Left lung (tissue), 10 donors: ENCODE measurements around the gene GGACT. TPM values are rescaled to one million over a fixed set of nuclear protein-coding genes. Genes with fewer than 3 reads are reported as not detected.

ENCODE experiments used
- ATAC-seq: fragments of 200-7000 bp; cut with Tn5 transposase; one replicate; pipeline ENCODE4 v1.9.1; 2020; ENCODE audit warnings: moderate library complexity
- DNase-seq, 4 donors: peaks; one replicate each; pipeline ENCODE4 v3.0.0-alpha.2; 2013 to 2020
- H3K27ac ChIP-seq, 2 donors: fragments of 200-600 bp; sonication (generic) in 1 of 2; one replicate each; pipeline versions ENCODE4 v1.5.0 to v1.8.0; 2020 to 2021
- H3K27me3 ChIP-seq, 2 donors: fragments of 200-600 bp; sonication (generic) in 1 of 2; one replicate each; pipeline versions ENCODE4 v1.5.0 to v1.8.0; 2020 to 2021
- H3K36me3 ChIP-seq, 2 donors: fragments of 200-600 bp; sonication (generic) in 1 of 2; one replicate each; pipeline versions ENCODE4 v1.5.0 to v1.8.0; 2020 to 2021
- H3K4me1 ChIP-seq, 2 donors: fragments of 200-600 bp; one replicate each; pipeline ENCODE4 v1.8.0; 2021
- H3K4me3 ChIP-seq, 2 donors: fragments of 200-600 bp; sonication (generic) in 1 of 2; one replicate each; pipeline versions ENCODE4 v1.5.0 to v1.8.0; 2020 to 2021; ENCODE audit warnings: mild to moderate bottlenecking in 1 of 2
- H3K9me3 ChIP-seq, 2 donors: fragments of 200-600 bp; sonication (generic) in 1 of 2; one replicate each; pipeline versions ENCODE4 v1.5.0 to v1.8.0; 2020 to 2021
- intact Hi-C, 2 donors: fragments of 100-400 bp; cut with DNase I; formaldehyde crosslinking; loops; one replicate each; pipeline versions ENCODE4 v1.11.2 to v1.14.2; 2022
- polyA plus RNA-seq, 6 donors: library from polyadenylated mRNA; unstranded; fragments of 120-200 nt; gene quantifications; one replicate each; pipeline ENCODE4 v1.2.1, GENCODE V29; 2013; ENCODE audit not compliant: insufficient read length in 6 of 6
- total RNA-seq, 2 donors: library from RNA; stranded (reverse); fragmentation: NEBNext Ultra II Directional; extraction: Animal tissue kit (Norgen Biotek cat#: 25700); gene quantifications; one replicate each; pipeline ENCODE4 v1.2.1, GENCODE V29; 2021
- TF ChIP-seq, protein P1 (sequence below), 2 donors: fragments of 200-600 bp; sonication (generic) in 1 of 2; IDR thresholded peaks; one replicate each; pipeline versions ENCODE4 v1.5.0 to v1.8.0; 2021; ENCODE audit warnings: antibody characterized with exemption in 2 of 2
- donor health status: DM: no; HTN: yes; CAD: no.
- donor health status: DM: no; HTN: no; CAD: no.

Gene GGACT
- total and polyA plus RNA-seq, 8 donors: 3.4 to 6.3 (median 4.5) TPM

DNA sequence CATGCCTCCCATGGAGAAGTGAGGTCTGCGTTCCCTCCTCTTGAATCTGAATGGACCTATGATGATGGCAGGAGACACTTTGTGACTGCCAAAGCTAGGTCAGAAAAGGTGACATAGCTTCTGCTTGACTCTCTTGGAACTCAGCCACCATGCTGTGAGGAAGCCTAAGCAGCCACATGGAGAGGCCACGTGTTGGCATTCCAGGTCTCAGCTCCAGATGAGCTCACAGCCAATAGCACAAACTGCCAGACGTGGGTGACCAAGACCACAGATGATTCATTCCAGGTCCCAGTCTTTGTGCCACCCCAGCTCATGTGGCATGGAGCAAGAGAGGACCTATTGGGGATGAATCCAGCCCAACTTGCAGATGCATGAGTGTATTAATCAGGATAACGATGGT is 8.7 kb upstream of the GGACT start:
- Histone ChIP-seq H3K27ac (no peak overlapping the region), H3K4me3 (no peak overlapping the region), H3K4me1 (no peaks in the 10 kb centered on the region), H3K27me3 (no peaks in the 10 kb centered on the region), H3K9me3 (no peaks in the 10 kb centered on the region), H3K36me3 (no peaks in the 10 kb centered on the region)
- TF ChIP-seq, protein P1, sequence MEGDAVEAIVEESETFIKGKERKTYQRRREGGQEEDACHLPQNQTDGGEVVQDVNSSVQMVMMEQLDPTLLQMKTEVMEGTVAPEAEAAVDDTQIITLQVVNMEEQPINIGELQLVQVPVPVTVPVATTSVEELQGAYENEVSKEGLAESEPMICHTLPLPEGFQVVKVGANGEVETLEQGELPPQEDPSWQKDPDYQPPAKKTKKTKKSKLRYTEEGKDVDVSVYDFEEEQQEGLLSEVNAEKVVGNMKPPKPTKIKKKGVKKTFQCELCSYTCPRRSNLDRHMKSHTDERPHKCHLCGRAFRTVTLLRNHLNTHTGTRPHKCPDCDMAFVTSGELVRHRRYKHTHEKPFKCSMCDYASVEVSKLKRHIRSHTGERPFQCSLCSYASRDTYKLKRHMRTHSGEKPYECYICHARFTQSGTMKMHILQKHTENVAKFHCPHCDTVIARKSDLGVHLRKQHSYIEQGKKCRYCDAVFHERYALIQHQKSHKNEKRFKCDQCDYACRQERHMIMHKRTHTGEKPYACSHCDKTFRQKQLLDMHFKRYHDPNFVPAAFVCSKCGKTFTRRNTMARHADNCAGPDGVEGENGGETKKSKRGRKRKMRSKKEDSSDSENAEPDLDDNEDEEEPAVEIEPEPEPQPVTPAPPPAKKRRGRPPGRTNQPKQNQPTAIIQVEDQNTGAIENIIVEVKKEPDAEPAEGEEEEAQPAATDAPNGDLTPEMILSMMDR (IDR thresholded peaks at IDR 0.05): no peak
- ATAC-seq (no peak), DNase-seq (no peak)
- intact Hi-C loops: no loop called here

DNA sequence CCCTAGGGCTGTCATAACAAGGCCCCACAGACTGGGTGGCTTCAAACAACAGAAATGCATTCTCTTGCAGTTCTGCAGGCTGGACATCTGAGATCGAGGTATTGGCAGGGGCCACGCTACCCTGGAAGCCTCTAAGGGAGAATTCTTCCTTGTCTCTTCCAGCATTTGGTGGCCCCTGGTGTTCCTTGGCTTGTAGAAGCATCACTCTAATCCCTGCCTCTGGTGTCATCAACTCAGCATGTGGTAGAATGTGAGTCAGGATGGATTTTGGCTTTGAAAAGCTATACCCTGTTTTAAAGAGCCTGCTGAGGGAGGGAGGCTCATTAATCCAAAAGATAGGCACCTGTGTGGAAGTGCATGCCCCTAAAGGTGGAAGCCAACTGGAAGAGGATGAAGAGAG is 7.9 kb upstream of the GGACT start:
- DNase-seq: no peak
- Histone ChIP-seq H3K27ac (no peak overlapping the region), H3K9me3 (no peaks in the 10 kb centered on the region), H3K36me3 (no peaks in the 10 kb centered on the region), H3K4me3 (no peak overlapping the region), H3K27me3 (no peaks in the 10 kb centered on the region), H3K4me1 (no peaks in the 10 kb centered on the region)
- intact Hi-C loops: no loop called here
- TF ChIP-seq, protein P1 (IDR thresholded peaks at IDR 0.05): no peak
- no peak for ATAC-seq

DNA sequence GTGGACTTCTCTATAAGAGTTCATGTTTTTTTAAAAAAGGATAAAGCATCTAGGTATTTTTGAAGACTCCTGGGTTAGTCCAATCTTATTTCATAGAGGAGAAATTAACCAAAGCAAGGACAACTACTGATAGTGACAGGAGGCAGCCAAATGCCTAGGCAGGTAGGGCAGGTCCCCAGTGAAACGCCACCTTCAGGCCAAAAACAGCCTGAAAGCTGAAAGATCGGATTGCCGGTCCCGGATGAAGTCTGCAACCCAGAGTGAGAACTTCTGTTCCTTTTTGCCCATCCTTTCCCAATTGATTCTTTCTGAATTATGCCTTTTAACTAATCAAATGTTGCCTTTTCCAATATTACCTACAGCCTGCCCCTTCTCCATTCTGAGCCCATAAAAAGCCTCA is 6.1 kb upstream of the GGACT start:
- no peak for ATAC-seq
- TF ChIP-seq, protein P1 (IDR thresholded peaks at IDR 0.05): no peak
- Histone ChIP-seq H3K4me3 (no peak overlapping the region), H3K4me1 (no peaks in the 10 kb centered on the region), H3K36me3 (no peaks in the 10 kb centered on the region), H3K9me3 (no peaks in the 10 kb centered on the region), H3K27ac (no peak overlapping the region), H3K27me3 (no peaks in the 10 kb centered on the region)
- DNase-seq: no peak
- intact Hi-C loops: no loop called here

DNA sequence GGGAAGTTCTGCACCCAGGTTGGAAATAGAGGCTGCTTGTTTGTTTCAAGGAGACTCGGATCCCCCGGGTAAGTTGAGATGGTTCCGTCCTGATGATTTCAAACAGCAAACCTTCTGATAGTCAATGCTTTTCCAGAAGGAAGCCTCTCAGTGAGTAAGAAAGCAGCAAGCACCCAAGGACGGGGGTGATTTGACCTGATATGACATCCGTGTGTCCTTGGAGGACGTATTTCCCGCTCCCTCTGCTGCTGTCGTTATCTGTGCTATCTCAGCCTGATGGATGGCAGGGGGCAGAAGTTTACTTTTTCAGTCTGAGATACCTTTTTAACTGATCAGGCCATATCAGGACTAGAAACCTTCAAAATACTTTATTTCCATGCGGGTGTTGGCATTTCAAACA is 5.7 kb upstream of the GGACT start:
- TF ChIP-seq, protein P1 (IDR thresholded peaks at IDR 0.05): no peak
- H3K36me3 ChIP-seq: no peaks in the 10 kb centered on the region
- no peaks in the 10 kb centered on the region for H3K27me3 ChIP-seq
- intact Hi-C loops: no loop called here
- ATAC-seq: no peak
- no peak for DNase-seq
- no peak overlapping the region for H3K27ac ChIP-seq
- no peak overlapping the region for H3K4me3 ChIP-seq
- H3K9me3 ChIP-seq: no peaks in the 10 kb centered on the region
- H3K4me1 ChIP-seq: peaks cover 0 to under 1% of the 10 kb centered on the region in 2 donors

DNA sequence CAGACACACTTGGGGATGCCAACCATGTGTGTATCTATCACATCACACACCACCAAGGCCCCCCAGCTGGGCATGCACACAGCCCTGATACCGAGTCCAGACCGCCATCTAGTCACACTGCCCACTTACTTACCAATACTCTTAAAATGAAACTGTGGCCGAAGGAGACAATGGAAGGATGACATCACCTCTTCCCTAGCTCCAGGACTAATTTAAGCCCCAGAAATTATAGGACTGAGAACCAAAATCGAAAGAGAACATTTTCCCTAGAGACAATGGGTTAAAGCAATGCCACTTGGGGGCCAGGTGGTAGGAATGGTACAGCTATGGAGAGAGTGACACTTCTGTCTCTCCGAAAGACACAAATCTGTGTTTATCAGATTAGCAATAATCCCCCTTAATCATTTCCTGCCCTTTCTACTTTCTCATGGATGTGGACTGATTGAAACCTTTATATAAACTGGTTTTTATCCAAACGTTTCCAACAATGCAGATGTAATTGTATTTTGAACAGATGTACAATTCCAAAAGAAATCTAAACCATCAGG is 663 bp upstream of the GGACT start:
- intact Hi-C loops: no loop called here
- Histone ChIP-seq H3K36me3 (no peaks in the 10 kb centered on the region), H3K27ac (no peak overlapping the region), H3K4me3 (peak overlapping the region in 1 of 2 donors; percentile 57), H3K9me3 (no peaks in the 10 kb centered on the region), H3K4me1 (peaks cover 7 to 13% of the 10 kb centered on the region in 2 donors), H3K27me3 (no peaks in the 10 kb centered on the region)
- TF ChIP-seq, protein P1 (IDR thresholded peaks at IDR 0.05): no peak
- DNase-seq: no peak
- ATAC-seq: no peak
